GM23248 (cell line): Measurements from ENCODE around the gene PHF24.

Source experiments
- EZH2 ChIP-seq: fragments of 200-600 bp; sonication (generic); IDR thresholded peaks from 2 replicates; pipeline ENCODE4 v1.6.1; 2018; ENCODE audit warnings: antibody characterized with exemption, mild to moderate bottlenecking; ENCODE audit not compliant: insufficient read depth, poor library complexity, severe bottlenecking
- EZH2phosphoT487 ChIP-seq: fragments of 200-600 bp; sonication (generic); IDR thresholded peaks from 2 replicates; pipeline ENCODE4 v1.6.1; 2018; ENCODE audit warnings: antibody characterized with exemption, moderate library complexity, mild to moderate bottlenecking, low read depth; ENCODE audit not compliant: insufficient read depth

GRCh38 chr9:34963552-34963951, 5.5 kb downstream of the PHF24 start:
- TF ChIP-seq EZH2: no peak
- no peak for TF ChIP-seq EZH2phosphoT487
